Choroid plexus epithelial cell (primary cell): Measurements from ENCODE around the gene PGM2.

Experiments
- DNase-seq: peaks from one replicate; pipeline ENCODE4 v3.0.0-alpha.2; 2010; ENCODE audit warnings: low read depth
- H3K4me3 ChIP-seq: 2 replicates; pipeline ENCODE4 v1.5.1; 2011; ENCODE audit warnings: low read depth, mild to moderate bottlenecking, control low read depth, low read length, moderate library complexity
- CTCF ChIP-seq: conservative IDR thresholded peaks from 2 replicates; pipeline ENCODE4 v1.5.1; 2011; ENCODE audit warnings: low read depth, mild to moderate bottlenecking, control low read depth, inconsistent platforms, low read length, moderate library complexity

The PGM2 gene

GRCh38 chr4:37908488-37909331 lies 82.2 kb downstream of the PGM2 start:
- peak; percentile 72 for DNase-seq
- no peak for TF ChIP-seq CTCF
- no peak overlapping the region for H3K4me3 ChIP-seq

GRCh38 chr4:37909332-37910090 lies 83.0 kb downstream of the PGM2 start:
- no peak for TF ChIP-seq CTCF
- no peak for DNase-seq
- H3K4me3 ChIP-seq: no peak overlapping the region

- H3K4me3 ChIP-seq: no peak overlapping the region
- no peak for TF ChIP-seq CTCF
- no peak for DNase-seq
Observed at GRCh38 chr4:37910091-37910486, 83.6 kb downstream of the PGM2 start.
